GM18907 (cell line): ENCODE results near the gene JAG2.

Experiments
- ATAC-seq: cut with Tn5 transposase; IDR thresholded peaks from one replicate; pipeline ENCODE4 v1.9.1; 2021; ENCODE audit warnings: mild to moderate bottlenecking, moderate library complexity; ENCODE audit not compliant: unreplicated experiment

Gene JAG2

DNA sequence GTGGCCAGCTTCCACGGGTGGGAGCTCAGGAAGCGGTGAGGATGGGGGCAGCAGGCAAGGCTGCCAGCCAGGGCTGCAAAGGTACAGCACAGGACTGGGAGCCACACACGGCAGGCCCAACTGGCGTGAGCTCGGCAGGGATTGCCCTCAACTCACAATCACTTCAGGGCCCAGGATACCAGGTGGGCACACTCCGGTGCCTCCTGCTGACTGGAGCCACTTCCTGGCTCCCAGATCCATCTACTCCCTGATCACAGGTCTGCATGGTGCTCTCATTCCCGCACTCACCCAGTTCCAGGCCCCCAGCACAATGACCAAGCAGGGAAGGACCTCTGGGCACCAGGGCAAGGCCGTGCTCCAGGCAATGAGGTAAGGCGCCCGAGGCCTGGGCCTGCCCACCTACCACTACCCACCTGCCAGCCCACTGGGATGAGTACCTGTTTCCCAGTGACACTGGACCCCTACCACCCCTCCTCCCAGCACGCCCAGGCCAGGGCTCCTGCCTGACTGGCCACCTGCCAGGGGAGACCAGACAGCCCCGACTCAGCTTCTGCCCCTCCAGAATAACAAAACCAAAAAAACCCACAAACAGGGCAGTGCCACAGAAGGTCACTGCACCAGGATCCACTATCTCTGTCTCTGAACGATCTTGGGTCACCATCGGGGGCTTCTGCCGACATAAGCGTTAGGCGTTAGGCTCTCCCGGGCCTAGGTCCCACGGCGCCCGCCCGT lies 1.8 kb downstream of the JAG2 start:
- ATAC-seq = no peak

DNA sequence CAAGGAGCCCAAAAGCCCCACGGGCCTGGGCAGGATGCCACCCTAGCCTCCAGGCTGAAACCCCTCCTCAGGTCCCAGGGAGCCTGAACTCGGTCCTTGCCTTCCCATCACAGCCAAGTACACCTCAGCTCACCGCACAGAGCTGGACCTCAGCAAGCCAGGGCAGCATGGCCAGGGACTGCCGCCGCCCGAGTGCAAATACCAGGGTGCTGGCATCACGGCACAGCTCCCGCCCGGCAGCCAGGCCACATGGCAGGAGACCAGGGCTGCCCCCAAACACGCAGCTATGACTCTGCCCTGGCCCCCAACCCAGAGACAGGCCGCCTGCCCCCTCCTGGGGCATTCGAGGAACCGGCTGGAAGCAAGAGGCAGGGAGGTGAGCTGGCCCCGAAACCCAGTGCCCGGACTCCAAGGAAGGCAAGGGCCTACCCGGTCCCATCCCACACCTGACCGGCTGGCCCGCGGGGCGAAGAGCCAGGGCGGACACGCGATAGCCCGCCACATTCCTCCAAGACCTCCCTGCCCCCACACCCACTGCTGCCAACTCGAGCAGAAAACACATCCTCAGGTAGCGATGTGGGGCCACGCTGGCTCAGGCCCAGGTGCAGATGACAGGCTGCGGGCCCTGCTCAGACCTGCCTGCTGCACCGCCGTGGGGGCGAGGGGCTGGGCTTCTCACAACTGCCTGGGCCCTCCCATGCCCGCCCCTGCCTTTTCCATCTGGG lies 2.7 kb downstream of the JAG2 start:
- ATAC-seq = no peak

DNA sequence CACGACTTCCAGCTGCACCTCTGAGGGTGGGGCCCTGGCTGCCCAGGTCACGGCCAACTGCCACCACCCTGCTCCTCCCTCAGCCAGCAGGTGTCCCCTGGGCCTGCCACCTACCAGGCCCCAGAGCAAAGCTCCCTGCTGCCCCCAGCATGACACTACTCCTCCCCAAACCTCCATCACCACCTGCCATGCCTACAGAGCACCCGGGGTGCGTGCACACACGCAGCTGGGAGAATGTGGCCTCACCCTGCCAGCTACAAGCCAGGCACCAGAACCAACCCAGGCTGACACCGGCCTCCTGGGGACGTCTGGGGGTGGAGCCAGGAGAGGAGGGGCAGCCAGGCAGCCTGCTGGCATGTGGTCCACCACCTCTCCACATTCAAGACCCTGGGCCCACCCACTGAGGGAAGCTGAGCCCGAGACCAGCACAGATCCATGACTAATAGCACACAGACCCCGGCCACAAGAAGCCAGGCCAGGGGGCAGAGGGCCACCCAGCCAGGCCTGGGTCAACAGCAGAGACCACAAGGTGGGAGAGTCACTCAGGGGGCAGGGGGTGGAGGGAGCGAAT lies 3.4 kb downstream of the JAG2 start:
- ATAC-seq = no peak

DNA sequence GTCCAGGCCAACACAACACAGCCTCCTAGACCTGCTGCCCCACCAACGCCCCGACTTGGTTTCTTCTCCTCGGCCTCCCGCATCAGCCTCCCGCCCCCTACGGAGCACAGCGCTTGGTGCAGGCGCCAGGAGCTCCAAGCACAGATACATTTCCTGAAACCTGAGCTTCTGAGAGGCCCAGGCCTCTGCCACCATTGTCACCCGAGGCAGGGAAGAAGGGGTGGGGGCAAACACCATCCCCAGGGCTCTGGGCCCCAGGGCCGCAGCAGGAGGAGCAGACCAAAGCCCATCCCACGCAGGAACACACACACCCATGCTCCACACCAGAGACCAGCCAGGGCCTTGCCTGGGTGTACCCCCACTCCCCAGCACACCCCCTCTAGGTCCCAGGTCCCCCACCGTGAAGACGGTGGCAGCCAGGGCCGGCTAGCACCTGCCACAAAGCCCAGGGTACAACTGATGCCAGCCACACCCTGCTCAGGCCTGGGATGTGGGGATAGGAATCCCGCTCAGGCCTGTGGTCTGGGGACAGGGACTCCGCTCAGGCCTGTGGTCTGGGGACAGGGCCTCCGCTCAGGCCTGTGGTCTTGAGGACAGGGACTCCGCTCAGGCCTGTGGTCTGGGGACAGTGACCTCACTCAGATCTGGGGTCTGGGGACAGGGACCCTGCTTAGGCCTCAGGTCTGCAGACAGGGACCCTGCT lies 5.4 kb downstream of the JAG2 start:
- ATAC-seq = no peak

DNA sequence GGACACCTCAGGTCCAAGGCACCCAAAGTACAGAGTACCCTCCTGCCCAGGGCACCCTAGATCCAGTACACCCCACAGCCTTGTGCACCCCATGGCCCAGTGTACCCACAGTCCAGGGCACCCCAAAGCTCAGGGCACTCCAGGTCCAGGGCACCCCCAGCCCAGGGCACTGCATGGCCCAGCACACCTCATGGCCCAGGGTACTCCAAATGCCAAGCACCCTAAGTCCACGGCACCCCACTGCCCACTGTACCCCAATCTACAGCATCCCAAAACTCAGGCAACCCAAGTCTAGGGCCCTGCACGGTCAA lies 6.0 kb downstream of the JAG2 start:
- ATAC-seq = no peak

DNA sequence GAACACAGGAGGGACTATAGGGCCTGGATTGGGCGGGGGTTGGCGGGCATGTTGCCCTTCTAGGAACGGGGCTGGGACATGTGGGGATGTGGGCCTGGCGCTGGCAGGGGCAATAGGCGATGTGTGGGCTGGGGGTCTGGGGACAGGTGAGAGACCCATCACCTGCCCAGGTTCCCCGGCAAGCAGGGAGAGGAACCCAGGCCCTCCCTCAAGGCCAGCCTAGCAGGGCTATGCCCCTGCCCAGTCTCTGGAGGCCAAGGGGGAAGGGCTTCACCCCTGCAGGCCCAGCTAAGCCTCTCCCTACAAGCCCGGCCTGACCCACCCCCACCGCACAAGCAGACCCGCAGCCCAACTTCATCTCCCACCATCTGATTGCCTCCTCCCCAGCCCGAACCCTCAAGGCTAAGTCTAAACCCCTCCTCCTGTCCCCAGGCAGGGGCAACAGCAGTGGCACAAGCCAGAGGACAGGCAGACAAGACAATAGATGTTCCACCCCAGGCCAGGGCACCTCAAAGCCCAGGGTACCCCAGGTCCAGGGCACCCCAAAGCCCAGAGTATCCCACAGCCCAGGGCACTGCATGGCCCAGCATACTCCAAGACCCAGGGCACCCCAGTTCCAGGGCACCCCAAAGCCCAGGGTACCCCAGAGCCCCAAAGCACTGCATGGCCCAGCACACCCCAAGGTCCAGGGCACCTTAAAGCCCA lies 6.5 kb downstream of the JAG2 start:
- no peak for ATAC-seq

DNA sequence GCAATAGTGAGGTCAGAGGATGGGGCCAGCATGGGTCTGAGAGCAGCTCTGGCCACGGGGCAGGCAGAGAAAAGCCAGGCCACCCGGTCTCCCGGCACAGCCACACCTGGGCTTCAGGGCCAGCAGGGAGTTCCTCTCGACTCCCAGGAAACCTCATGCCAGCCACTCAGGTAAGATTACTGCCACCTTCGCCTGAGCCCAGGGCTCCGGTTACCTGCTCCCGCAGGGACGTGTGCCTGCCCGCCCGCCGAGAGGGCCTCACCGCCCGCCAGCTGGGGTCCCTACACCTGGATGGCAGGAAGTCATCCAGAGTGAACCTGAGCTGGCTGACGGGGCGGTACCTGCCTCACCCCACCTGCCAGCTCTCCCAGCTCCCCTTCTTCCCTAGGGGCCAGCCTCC lies 7.3 kb downstream of the JAG2 start:
- ATAC-seq = no peak

DNA sequence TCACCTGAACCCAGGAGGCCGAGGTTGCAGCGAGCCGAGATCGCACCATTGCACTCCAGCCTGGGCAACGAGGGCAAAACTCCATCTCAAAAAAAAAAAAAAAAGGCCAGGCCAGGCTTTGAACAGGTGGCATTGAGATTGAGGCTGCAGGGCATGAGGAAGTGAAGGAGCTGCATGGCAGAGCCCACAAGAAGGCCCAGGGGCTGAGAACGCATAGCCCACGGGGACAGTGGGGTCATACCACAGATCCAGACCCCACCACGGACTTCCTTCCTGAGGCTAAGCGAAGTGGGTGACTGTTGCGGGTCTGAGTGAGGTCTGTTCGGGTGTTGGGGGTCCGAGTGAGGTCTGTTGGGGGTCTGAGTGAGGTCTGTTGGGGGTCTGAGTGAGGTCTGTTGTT lies 7.8 kb downstream of the JAG2 start:
- ATAC-seq = no peak

DNA sequence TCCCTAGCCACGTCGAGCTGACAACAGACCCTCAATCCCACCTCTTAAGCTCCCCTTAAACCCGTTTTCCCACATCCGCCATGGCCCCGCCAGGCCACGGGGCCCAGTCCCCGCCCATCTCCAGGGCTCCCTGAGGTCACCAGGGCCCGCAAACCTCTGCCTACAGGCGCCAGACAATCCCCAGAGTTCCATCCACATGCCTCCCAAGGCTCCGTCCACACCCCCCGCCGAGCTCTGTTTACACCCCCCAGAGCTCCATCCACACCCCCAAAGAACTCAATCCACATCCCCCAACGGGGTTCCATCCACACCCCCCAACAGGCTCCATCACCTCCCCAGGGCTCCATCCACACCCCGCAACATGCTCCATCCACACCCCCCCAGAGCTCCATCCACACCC lies 9.2 kb downstream of the JAG2 start:
- ATAC-seq = no peak

DNA sequence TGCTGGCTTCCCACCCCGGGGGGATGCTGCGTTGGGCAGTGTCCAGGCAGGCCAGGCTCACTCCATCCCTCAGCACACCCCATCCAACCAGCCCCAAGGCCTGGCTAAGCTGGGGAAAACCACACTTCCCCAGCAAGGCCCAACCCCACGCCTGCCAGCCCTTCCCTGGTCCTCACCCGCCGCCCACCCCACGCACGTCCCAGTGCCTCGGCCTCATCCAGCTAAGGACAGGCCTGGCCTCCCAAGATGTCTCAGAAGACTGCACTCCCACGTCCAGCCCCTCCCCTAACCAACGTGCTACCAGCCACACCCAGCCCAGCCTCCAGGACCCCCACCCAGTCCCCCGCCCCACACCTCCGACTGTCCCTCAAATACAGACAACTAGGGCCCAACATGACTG lies 9.8 kb downstream of the JAG2 start:
- ATAC-seq = no peak

DNA sequence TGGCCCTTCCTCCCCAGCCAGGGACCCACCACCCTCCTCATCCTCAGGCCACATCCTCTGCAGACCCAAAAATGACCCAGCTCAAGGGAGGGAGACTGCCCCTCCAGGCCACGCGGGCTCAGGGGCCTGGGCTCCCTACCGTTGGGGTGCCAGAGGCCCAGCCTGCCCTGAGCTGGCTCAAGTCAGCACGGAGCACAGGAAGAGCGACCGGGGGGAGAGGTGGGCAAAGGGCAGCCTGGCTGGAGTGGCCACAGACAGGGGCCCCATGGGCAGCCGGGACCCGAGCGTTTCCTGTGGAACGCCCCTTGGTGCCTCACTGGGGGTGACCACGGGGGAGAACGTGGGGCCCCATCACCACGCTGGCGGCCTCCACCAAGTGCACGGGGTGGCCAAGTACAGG lies 10.7 kb downstream of the JAG2 start:
- ATAC-seq = no peak

DNA sequence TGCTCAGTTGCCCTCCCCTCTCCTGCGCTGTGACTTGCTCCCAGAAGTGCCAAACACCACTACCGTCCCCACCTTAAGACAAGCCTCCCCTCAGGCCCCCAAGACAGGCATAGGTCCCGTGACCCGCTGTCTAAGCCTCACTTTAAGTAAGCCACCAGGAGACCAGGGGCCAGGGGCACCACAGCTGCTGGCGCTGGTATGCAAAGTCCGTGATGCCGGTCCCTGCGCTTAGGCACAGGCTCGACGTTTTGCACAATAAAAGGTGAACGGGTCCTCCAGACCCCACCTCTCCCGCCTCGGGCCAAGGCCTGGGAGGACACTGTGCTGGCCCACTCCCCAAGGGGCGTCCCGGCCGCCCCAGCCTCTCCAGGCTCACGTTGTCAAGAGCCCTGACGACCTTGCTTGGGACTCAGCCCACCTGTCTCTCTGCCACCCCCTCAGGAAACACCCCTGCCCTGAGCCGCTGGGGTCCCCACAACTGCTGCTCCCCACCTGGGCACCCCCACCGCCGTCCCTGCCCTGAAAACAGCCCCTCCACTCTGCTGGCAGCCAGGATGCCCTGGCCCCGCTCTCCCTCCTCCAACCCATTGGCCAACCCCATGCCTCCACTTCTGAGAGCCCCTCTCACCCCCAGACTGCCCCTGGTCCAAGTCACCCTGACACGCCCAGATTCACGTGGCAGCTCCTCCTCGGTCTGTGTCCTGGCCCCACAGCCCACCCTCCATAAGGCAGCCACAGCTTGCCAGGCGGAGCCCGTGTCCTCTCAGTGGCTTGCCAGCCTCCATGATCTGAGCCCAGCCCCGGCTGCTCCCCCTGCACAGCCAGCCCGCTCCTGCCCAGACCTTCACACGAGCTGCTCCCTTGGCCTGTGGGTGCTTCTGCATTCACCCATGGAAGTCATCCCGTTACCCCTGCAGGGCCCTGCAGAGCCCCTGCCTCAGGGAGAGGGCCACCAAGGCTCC lies 11.9 kb downstream of the JAG2 start:
- ATAC-seq = no peak

DNA sequence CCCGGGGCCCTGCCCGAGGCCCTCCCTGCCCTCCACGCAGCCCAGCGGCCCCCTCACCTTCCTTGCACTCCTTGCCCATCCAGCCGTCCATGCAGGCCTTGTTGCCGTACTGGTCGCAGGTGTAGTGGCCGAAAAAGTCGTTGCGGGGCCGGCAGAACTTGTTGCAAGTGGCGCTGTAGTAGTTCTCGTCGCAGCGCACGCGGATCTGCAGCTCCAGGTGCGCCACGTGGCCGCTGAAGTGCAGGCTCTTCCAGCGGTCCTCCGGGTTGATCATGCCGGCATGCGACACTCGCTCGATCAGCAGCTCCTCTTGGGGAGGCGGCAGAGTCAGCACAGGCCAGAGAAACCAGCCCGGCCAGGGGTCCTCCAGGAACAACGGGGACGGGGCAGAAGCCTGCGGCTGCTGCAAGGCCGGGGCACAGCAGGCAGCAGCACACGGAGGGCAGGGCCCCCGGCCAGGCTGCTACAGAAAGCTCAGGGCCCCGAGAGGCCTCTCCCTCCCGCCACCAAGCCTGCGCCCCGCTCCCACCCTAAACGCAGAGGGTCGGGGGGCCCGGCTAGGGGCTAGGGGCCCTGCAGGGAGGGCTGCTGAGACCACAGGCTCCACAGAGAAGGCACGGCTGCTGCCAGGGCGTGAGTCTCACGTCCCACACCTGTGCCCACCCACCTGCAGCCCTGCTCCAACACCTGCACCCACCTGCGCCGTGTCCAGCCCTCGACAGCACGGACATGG lies 12.7 kb downstream of the JAG2 start:
- no peak for ATAC-seq

DNA sequence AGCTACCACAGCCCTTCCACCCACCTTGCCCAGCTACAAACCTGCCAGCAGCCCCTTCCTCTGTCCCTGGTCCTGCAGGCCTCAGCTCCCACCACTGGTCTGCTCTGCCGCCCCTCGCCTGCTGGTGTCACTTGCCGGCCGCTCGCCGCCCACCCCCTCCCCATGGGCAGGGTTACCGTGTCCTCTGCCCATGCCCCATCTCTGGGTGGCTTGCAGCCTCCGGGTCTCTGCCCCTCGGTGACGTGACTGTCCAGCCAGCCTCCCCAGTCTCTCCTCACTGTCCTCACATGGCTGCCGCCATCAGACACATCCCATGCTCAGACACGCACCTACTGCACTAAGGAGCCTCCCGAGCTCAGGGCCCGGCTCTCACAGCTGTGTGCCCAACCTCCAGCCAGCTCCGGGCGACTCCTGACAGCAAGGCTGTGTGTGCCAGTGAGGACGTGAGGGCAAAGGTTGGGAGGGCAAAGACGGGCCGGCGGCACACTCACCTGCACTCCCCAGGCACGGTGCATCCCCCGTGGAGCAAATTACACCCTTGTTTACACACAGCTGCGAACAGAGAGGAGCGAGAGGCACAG lies 13.4 kb downstream of the JAG2 start:
- no peak for ATAC-seq

DNA sequence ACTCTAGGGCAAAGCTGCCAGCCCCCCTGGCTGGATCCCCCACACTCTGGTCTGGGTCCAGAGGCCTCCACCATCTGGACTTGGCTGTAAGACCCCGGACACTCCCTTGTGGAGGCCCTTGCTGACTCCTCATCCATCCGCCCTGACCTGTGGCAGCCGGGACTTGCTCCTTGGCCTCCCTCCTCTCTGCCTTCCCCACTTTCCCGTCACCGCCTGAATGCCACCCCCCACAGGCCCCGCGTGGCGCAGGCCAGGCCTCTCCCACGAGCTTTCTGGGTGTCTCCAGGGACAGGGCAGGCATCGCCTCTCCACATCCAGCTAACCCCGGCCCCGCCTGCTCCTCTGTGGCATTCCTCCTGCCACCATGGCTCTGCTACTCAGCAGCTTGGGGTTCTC lies 14.1 kb downstream of the JAG2 start:
- ATAC-seq = no peak

DNA sequence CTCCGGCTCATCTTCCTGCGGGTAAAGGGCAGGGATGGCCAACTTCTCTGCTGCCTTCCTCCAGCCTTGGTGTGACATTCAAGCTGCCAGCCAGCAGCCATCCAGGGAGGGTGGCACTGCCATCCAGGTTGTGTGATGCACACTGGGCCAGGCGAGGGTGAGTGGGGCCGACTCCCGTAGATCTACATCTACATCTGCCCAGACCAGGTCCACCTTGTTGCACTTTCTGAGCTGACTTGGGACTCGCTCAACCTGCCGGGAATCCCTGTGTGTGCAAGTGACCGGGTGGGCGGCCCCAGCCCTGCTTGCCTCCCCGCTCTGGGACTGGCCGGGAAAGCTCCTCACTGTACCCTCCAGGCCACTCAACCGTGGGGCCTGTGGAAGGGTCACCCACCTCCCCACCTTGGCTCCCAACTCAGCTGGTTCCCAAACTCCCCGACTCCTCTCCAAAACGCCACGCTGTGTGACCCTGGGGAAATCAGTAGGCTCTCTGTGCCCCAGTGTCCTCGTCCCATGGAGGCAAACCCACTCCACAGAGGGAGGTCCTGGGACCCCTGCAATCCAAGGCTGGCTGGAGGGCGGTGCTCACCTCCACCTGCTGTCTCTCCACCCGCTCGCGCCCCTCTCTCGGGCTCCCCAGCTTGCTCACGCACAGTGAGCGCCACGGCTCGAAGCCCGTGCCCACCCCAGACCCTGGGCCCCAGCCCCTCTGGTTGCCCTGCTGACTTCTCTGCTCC lies 14.7 kb downstream of the JAG2 start:
- ATAC-seq = no peak

DNA sequence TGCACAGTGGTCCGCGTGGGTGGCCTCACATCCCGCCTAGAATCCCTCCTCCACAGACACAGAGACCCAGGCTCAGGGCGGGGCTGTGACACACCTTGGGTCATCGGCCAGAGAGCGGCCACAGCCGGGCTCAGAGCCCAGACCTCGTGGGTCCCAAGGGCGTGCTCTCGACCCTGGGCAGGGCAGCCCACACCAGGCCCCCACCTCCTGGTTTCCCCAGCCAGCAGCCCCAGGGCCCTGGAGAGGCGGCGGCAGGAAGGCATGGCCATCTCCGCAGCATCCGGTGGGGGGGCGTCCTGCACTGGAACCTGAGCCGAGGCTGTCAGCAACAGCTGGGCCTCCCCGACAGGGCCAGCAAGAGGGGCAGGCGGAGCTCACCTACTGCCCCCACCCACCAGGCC lies 15.2 kb downstream of the JAG2 start:
- no peak for ATAC-seq

DNA sequence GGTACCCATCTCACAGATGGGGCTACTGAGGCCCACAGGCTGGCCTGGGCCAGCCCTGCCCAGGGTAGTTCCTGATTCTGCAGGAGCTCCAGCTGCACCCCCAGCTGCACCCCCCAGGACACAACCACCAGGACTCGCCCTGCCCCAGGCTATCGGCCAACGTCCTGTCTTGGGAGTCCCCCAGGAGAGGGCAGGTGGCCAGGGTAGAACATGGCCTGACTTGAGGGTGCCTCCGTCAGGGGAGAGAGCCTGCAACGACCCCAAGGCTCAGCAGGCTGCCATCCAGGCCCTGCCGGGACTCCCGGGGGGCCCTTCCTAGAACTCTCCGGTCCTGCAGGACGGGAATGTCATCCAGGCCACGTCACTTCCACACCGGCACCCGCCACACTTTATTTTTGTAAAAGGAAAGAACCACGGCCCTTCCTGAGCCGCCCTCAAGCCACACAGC lies 15.8 kb downstream of the JAG2 start:
- ATAC-seq = no peak
